D721Med (cell line): Measurements from ENCODE around the gene FAM76B.

Experiments
- DNase-seq: peaks from one replicate; pipeline ENCODE4 v3.0.0; 2011; ENCODE audit warnings: low spot score; ENCODE audit not compliant: insufficient read length
- FAIRE-seq: peaks from 2 replicates; lab custom pipeline; 2011; peaks lifted over from hg19 to GRCh38; lab: Jason Lieb, UNC
- CTCF ChIP-seq: IDR thresholded peaks from 2 replicates; pipeline ENCODE4 v1.5.1; 2012; ENCODE audit warnings: mild to moderate bottlenecking, control low read depth; ENCODE audit not compliant: insufficient read depth; ENCODE audit errors: missing control alignments

FAM76B gene

GRCh38 chr11:95780544-95780943 lies 9.0 kb downstream of the FAM76B start:
- FAIRE-seq (no peak), DNase-seq (no peak)
- TF ChIP-seq CTCF, result no peak

- DNase-seq (no peak), FAIRE-seq (no peak)
- TF ChIP-seq CTCF, result no peak
These were observed 10.9 kb downstream of the FAM76B start for GRCh38 chr11:95778699-95779098.

- DNase-seq (no peak), FAIRE-seq (no peak)
- TF ChIP-seq CTCF, result no peak
These were observed 12.7 kb downstream of the FAM76B start for GRCh38 chr11:95776859-95777258.

GRCh38 chr11:95768521-95768920 lies 21.1 kb downstream of the FAM76B start:
- DNase-seq, result no peak
- no peak for FAIRE-seq
- no peak for TF ChIP-seq CTCF

- FAIRE-seq (no peak), DNase-seq (no peak)
- no peak for TF ChIP-seq CTCF
These were observed 22.1 kb downstream of the FAM76B start for GRCh38 chr11:95767498-95767897.

- FAIRE-seq, result no peak
- no peak for DNase-seq
- no peak for TF ChIP-seq CTCF
These were observed 22.9 kb downstream of the FAM76B start for GRCh38 chr11:95766701-95767100.

- peak; percentile 81 for TF ChIP-seq CTCF
- FAIRE-seq (peak; percentile 89), DNase-seq (no peak)
These were observed 25.2 kb downstream of the FAM76B start for GRCh38 chr11:95764267-95764898.
